GM21390 (cell line): ENCODE results near the gene C17orf50.

Experiments used
- ATAC-seq: cut with Tn5 transposase; IDR thresholded peaks from one replicate; pipeline ENCODE4 v1.9.1; 2021; ENCODE audit not compliant: unreplicated experiment

The C17orf50 gene

DNA sequence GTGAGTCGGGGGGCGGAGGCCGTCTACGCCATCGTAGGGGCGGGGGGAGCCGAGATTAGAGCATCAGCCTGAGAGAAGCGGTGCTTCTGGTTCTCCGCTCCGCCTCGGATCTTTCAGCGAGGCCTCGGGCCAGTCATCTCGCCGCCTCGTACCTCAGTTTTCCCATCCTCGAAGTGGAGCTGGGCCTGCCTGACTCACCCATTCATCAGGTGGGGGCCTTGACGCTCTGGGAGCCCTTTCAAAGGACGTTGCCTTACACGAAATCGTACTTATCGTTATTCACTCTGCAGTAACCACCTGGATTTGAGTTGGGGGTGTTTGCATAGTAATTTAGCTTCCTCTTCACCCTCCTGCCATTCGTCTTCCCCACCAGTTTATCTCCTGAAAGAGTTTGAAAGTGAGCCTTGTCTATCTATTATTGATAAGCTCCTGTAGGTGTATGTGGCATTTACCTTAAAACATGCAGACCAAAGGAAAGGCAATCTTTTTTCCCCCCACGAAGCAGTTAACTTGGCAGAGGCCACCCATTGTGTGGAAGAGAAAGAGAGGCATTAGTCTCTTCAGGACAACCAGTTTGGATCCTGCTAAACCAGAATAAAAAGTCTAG, 49.3 kb downstream of the C17orf50 start:
- no peak for ATAC-seq

DNA sequence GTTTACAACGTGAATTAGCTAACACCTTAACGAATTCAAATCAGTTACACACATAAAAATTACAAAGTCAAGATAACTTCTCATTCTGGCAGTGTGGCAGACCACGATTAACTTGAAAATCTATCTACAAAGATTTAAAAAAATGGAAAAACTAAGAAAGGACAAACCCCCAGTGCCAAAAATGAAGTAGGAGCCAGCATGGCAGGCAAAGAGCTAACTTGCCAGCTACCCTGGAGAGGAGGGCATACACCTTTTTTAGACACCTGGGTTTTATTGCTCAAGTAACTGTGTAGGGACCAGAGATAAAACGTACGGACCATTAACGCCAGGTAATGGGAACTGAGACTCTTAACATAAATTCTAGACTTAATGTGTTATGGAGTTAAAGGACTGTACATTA, 51.1 kb downstream of the C17orf50 start:
- no peak for ATAC-seq

- ATAC-seq, result no peak
Observed at GRCh38 chr17:35812456-35812855, 51.8 kb downstream of the C17orf50 start.
